Prostate gland (tissue), 2 donors: ENCODE measurements around the gene MAP3K8. TPM values are rescaled to one million over a fixed set of nuclear protein-coding genes. Genes with fewer than 3 reads are reported as not detected.

Experiments
- DNase-seq: peaks from one replicate; pipeline ENCODE4 v3.0.0-alpha.2; 2019; ENCODE audit warnings: low spot score
- H3K27ac ChIP-seq, 2 donors: fragments of 200-600 bp; sonication (generic); 2 replicates each; pipeline ENCODE4 v1.5.1; 2017 to 2019
- H3K27me3 ChIP-seq: fragments of 200-600 bp; sonication (generic); replicated peaks from 2 replicates; pipeline ENCODE4 v1.5.1; 2019; ENCODE audit not compliant: insufficient read depth
- H3K36me3 ChIP-seq, 2 donors: fragments of 200-600 bp; sonication (generic); 1 replicate in 1 of 2; 2 replicates in 1 of 2; pipeline versions ENCODE4 v1.5.1 to v1.8.1; 2017 to 2019
- H3K4me1 ChIP-seq: fragments of 200-600 bp; sonication (generic); replicated peaks from 2 replicates; pipeline ENCODE4 v1.5.1; 2019
- H3K4me3 ChIP-seq, 2 donors: fragments of 200-600 bp; sonication (generic); 2 replicates each; pipeline ENCODE4 v1.5.1; 2017 to 2019
- H3K9me3 ChIP-seq: fragments of 200-600 bp; sonication (generic); 2 replicates; pipeline ENCODE4 v1.5.1; 2017
- POLR2A ChIP-seq: fragments of 450-650 bp; IDR thresholded peaks from one replicate; pipeline ENCODE4 v1.6.1; 2016; ENCODE audit warnings: antibody characterized with exemption, mild to moderate bottlenecking
- POLR2AphosphoS5 ChIP-seq: sonication (generic); formaldehyde crosslinking; IDR thresholded peaks from one replicate; pipeline ENCODE4 v1.6.1; 2017; ENCODE audit warnings: antibody characterized with exemption
- WGBS: methylation state at CpG from one replicate; pipeline ENCODE4 v1.1.5; 2018; 5-methylcytosine and 5-hydroxymethylcytosine counted together
- intact Hi-C: fragments of 100-400 bp; cut with DNase I; formaldehyde crosslinking; loops from one replicate; pipeline ENCODE4 v1.14.2; 2022
- total RNA-seq, 2 donors: library from RNA; depleted of rRNA; stranded (reverse); fragments of >200 nt; gene quantifications; one replicate each; pipeline ENCODE4 v1.1.0, GENCODE V29; 2016
- TF ChIP-seq, protein P1 (sequence below), 4 experiments: fragments of 200-600 bp in 2 of 4; fragments of 450-650 bp in 2 of 4; sonication (generic) in 2 of 4; IDR thresholded peaks; 1 replicate in 3 of 4; 2 replicates in 1 of 4; pipeline ENCODE4 v1.5.1; 2016 to 2019; ENCODE audit warnings: antibody characterized with exemption in 4 of 4, mild to moderate bottlenecking in 2 of 4, moderate library complexity in 2 of 4

MAP3K8 gene
- total RNA-seq = 10 to 100 TPM in 1 of 2 donors, 1 to 10 TPM in 1; 4.7 to 12.2 TPM

DNA sequence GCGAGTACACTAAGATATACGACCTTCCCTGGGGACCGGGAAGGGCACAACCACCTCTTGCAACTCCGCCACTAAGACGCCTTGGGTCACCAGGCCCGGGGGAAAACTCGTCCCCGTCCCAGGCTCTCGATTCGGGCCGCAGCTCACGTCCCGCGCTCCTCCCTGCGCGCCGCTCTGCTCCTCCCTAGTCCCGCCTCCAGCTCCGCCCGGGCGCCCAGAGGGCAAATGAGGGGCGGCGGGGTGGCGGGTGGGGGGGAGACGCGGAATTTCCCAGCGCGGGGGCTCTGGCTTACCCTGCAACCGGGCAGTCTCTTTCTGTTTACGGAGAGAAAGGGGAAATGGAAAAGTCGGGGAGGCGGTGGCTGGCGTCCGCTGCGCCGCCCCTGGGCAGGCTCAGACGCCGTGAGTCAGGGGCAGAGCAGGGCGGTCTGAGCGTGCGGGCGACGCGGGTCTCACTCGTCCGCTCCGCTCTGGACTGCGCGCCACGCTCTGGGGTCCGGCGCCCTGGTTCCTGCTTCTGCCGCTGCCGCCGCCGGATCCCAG, at the start of gene MAP3K8:
MAP3K8 (plus strand) TSS at position 455 of the 543 bp plus-strand sequence. CDS start 4,755 bp downstream, outside the sequence.
- Histone ChIP-seq H3K27ac (peak within 1 kb of the TSS; percentile 91 to 96), H3K4me1 (peaks cover 2% of the 10 kb centered on the region), H3K9me3 (no peaks in the 10 kb centered on the region), H3K27me3 (no peaks in the 10 kb centered on the region), H3K36me3 (no peaks in the 10 kb centered on the region), H3K4me3 (peak within 1 kb of the TSS; percentile 82 to 84)
- WGBS = under 1% methylated on average over 48 of the region's 56 CpGs
- intact Hi-C loops = no loop called here
- peak; percentile 84 for DNase-seq
- TF ChIP-seq, protein P1, sequence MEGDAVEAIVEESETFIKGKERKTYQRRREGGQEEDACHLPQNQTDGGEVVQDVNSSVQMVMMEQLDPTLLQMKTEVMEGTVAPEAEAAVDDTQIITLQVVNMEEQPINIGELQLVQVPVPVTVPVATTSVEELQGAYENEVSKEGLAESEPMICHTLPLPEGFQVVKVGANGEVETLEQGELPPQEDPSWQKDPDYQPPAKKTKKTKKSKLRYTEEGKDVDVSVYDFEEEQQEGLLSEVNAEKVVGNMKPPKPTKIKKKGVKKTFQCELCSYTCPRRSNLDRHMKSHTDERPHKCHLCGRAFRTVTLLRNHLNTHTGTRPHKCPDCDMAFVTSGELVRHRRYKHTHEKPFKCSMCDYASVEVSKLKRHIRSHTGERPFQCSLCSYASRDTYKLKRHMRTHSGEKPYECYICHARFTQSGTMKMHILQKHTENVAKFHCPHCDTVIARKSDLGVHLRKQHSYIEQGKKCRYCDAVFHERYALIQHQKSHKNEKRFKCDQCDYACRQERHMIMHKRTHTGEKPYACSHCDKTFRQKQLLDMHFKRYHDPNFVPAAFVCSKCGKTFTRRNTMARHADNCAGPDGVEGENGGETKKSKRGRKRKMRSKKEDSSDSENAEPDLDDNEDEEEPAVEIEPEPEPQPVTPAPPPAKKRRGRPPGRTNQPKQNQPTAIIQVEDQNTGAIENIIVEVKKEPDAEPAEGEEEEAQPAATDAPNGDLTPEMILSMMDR (IDR thresholded peaks at IDR 0.05) = peak in 1 of 4 experiments; percentile 9
- TF ChIP-seq POLR2AphosphoS5 (peak; percentile 82), POLR2A (peak; percentile 58)

DNA sequence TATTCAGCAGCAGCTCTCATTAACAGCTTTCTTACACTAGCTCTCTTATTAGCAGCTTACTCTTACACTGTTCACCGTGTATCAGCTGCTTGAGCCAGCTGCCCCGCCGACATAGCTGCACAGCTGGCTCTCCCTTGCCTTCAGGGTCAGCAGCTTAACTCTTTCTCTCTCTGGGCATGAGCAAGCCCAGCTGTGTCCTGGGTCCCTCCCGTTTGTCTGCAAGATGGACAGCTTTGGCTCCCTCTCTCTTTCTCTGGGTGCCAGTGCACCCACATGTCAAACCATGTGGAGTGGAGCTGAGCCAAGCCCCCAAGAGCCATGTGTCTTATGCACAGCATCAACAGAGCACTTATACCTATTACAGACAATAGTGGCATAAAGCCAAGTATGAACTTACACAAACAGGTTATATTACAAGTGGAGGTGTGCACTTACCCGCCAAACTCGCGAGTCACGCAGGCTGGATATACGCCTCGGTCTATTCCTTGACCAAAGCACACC, 49.2 kb upstream of the MAP3K8 start:
- H3K9me3 ChIP-seq = no peaks in the 10 kb centered on the region
- no peaks in the 10 kb centered on the region for H3K4me1 ChIP-seq
- WGBS = 56% methylated on average over 10 of the region's 10 CpGs
- no peak overlapping the region for H3K4me3 ChIP-seq
- H3K27ac ChIP-seq = no peak overlapping the region
- TF ChIP-seq, protein P1 (IDR thresholded peaks at IDR 0.05) = peak in 2 of 4 experiments; percentile 24 to 47
- no peak for TF ChIP-seq POLR2AphosphoS5
- TF ChIP-seq POLR2A = no peak
- intact Hi-C loops = no loop called here
- no peak for DNase-seq
- no peaks in the 10 kb centered on the region for H3K27me3 ChIP-seq
- no peaks in the 10 kb centered on the region for H3K36me3 ChIP-seq

- H3K27ac ChIP-seq = no peak overlapping the region
- H3K9me3 ChIP-seq = no peaks in the 10 kb centered on the region
- TF ChIP-seq, protein P1 (IDR thresholded peaks at IDR 0.05) = no peak
- TF ChIP-seq POLR2AphosphoS5 (no peak), POLR2A (no peak)
- intact Hi-C loops = no loop called here
- DNase-seq = no peak
- H3K27me3 ChIP-seq = no peaks in the 10 kb centered on the region
- H3K4me1 ChIP-seq = no peaks in the 10 kb centered on the region
- no peaks in the 10 kb centered on the region for H3K36me3 ChIP-seq
- H3K4me3 ChIP-seq = no peak overlapping the region
- WGBS = 85% methylated on average over 13 of the region's 13 CpGs
Observed at GRCh38 chr10:30386801-30387588, 47.0 kb upstream of the MAP3K8 start.

DNA sequence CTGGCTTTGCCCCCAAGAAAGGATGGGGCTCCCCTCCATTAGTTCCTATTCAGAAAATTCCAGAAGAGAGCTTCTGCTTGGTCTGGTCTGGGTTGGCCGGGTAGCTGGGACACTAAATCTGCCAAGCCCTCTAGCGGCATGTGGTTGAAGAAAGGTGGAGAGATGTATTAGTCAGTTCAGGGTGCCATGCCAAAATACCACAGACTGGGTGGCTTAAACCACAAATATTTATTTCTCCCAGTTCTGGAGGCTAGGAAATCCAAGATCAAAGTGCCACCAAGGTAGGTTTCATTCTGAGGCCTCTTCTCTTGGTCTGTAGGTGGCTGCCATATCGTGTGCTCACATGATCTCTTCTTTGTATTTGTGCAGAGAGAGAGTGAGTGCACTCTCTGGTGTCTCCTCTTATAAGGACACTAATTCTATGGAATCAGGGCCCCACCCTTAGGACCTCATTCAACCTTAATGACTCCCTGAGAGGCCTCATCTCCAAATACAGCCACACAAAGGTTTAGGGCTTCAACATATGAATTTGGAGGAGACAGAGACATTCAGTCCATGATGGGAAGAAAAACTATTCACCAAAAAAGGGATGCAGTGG, 46.2 kb upstream of the MAP3K8 start:
- Histone ChIP-seq H3K27ac (no peak overlapping the region), H3K27me3 (no peaks in the 10 kb centered on the region), H3K36me3 (no peaks in the 10 kb centered on the region), H3K4me3 (no peak overlapping the region), H3K9me3 (no peaks in the 10 kb centered on the region), H3K4me1 (no peaks in the 10 kb centered on the region)
- TF ChIP-seq POLR2AphosphoS5 (no peak), POLR2A (no peak)
- TF ChIP-seq, protein P1 (IDR thresholded peaks at IDR 0.05) = no peak
- no peak for DNase-seq
- intact Hi-C loops = no loop called here
- 73% methylated on average over 3 of the region's 3 CpGs for WGBS
